Measurements from ENCODE around the gene SEPTIN14.
"Not testable (repeated sequence)": the region's sequence is repeated elsewhere in the genome, so short reads cannot be mapped to it uniquely, and the experiment has no call there.

SEPTIN14 gene

DNA sequence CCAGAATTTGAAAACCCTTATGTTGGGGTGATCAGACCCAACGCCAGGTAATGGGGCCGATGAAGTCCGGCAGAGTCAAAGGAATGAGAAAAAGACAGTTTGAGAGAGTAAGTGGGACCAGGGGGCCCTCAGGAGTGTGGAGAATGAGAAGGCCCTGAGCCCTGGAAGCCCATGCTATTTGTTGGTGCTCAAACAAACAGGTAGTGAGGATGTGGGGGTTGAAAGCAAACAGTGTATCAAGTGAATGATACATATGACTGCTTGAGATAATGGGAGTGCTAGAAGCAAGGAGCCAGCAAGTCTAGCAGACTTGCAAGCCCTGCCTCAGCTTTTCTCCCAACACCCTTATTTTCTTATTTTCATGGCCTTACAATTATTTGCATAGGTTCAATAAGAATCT, 11.2 kb upstream of the SEPTIN14 start:
- Histone ChIP-seq H3K4me3 (ENCODE audit: extremely low read depth, insufficient read depth, low read length, poor library complexity, severe bottlenecking) (no peak overlapping the region), H3K4me1 (ENCODE audit: control insufficient read depth, insufficient read depth, low read length, poor library complexity, severe bottlenecking) (no peaks in the 10 kb centered on the region), H3K9me3 (ENCODE audit: control insufficient read depth, low read length) (no peaks in the 10 kb centered on the region), H3K27ac (ENCODE audit: low read depth, low read length, severe bottlenecking) (no peak overlapping the region), H3K36me3 (ENCODE audit: control insufficient read depth, insufficient read depth, low read length) (no peaks in the 10 kb centered on the region)
- WGBS, 2 experiments (ENCODE audit: insufficient coverage in 2 of 2) = 71 to 100% methylated on average over 2 to 3 of the region's 3 CpGs

DNA sequence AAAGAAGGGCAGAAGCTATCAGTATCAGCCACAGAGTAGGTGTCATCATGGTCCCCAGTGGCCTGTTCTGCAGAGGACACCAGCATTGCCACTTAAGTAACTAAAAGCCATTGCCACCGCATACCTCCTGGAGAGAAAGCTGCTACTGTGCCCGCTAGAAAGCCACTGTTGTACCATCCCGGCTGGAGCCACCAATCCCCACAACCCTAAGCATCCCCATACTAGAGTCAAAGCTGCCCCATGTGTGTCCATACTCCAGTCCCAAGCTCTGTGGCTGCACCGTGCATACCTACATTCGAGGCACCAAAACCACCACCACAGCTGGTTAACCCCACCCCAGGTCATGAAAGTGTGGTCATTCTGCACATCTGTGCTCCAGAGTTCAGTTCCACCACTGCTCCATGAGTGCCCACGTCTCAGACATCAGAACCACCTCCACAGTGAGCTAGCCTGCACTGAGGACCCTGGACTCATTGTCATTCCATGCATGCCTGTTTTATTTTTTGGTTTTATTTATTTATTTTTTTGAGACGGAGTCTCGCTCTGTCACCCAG, 9.5 kb upstream of the SEPTIN14 start:
- Histone ChIP-seq H3K4me3 (ENCODE audit: extremely low read depth, insufficient read depth, low read length, poor library complexity, severe bottlenecking) (no peak overlapping the region), H3K9me3 (ENCODE audit: control insufficient read depth, low read length) (peaks cover 6% of the 10 kb centered on the region), H3K27ac (ENCODE audit: low read depth, low read length, severe bottlenecking) (no peak overlapping the region), H3K4me1 (ENCODE audit: control insufficient read depth, insufficient read depth, low read length, poor library complexity, severe bottlenecking) (no peaks in the 10 kb centered on the region), H3K36me3 (ENCODE audit: control insufficient read depth, insufficient read depth, low read length) (no peaks in the 10 kb centered on the region)
- WGBS, 2 experiments (ENCODE audit: insufficient coverage in 2 of 2) = 83% methylated on average over 6 of the region's 8 CpGs

DNA sequence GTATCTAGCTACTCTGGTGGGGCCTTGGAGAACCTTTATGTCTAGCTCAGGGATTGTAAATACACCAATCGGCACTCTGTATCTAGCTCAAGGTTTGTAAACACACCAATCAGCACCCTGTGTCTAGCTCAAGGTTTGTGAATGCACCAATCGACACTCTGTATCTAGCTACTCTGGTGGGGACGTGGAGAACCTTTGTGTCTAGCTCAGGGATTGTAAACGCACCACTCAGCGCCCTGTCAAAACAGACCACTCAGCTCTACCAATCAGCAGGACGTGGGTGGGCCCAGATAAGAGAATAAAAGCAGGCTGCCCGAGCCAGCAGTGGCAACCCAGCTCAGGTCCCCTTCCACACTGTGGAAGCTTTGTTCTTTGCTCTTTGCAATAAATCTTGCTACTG, 6.4 kb upstream of the SEPTIN14 start:
- H3K36me3 ChIP-seq (ENCODE audit: control insufficient read depth, insufficient read depth, low read length); H3K27ac ChIP-seq (ENCODE audit: low read depth, low read length, severe bottlenecking); H3K9me3 ChIP-seq (ENCODE audit: control insufficient read depth, low read length); H3K4me3 ChIP-seq (ENCODE audit: extremely low read depth, insufficient read depth, low read length, poor library complexity, severe bottlenecking); H3K4me1 ChIP-seq (ENCODE audit: control insufficient read depth, insufficient read depth, low read length, poor library complexity, severe bottlenecking): not testable (repeated sequence)
- WGBS, 2 experiments (ENCODE audit: insufficient coverage in 2 of 2) = 82 to 93% methylated on average over 4 to 5 of the region's 7 CpGs

DNA sequence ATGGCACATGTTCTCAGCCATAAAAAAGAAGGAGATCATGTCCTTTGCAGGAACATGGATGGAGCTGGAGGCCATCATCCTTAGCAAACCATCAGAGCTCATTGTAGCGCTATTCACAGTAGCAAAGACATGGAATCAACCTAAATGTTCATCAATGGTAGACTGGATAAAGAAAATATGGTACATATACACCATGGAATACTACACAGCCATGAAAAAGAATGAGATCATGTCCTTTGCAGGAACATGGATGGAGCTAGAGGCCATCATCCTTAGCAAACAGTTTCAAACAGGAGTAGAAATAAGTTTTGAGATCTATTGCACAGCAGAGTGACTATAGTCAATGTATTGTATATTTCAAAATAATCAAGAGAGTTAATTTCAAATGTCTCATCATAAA, 17.4 kb downstream of the SEPTIN14 start:
- H3K4me1 ChIP-seq (ENCODE audit: control insufficient read depth, insufficient read depth, low read length, poor library complexity, severe bottlenecking); H3K27ac ChIP-seq (ENCODE audit: low read depth, low read length, severe bottlenecking); H3K9me3 ChIP-seq (ENCODE audit: control insufficient read depth, low read length); H3K36me3 ChIP-seq (ENCODE audit: control insufficient read depth, insufficient read depth, low read length); H3K4me3 ChIP-seq (ENCODE audit: extremely low read depth, insufficient read depth, low read length, poor library complexity, severe bottlenecking): not testable (repeated sequence)
- no CpG with 5 or more reads among the region's 1 CpG for WGBS, 2 experiments (ENCODE audit: insufficient coverage in 2 of 2)

DNA sequence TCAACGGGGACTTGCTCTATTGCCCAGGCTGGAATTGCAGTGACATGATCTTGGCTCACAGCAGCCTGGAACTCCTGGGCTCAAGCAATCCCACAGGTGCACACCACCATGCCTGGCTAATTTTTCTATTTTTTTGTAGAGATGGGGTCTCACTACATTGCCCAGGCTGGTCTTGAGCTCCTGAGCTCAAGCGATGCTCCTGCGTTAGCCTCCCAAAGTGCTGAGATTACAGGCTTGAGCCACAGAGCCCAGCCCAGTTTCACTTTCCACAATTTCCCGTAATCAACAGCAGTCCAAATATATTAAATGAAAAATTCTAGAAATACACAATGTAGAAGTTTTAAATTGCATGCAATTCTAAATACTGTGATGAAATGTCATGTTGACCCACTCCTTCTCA, 24.0 kb downstream of the SEPTIN14 start:
- H3K4me3 ChIP-seq (ENCODE audit: extremely low read depth, insufficient read depth, low read length, poor library complexity, severe bottlenecking) = no peak overlapping the region
- H3K9me3 ChIP-seq (ENCODE audit: control insufficient read depth, low read length) = no peaks in the 10 kb centered on the region
- H3K27ac ChIP-seq (ENCODE audit: low read depth, low read length, severe bottlenecking) = no peak overlapping the region
- H3K36me3 ChIP-seq (ENCODE audit: control insufficient read depth, insufficient read depth, low read length) = no peaks in the 10 kb centered on the region
- 93 to 95% methylated on average over 3 of the region's 4 CpGs for whole genome bisulfite sequencing, 2 experiments (ENCODE audit: insufficient coverage in 2 of 2)
- H3K4me1 ChIP-seq (ENCODE audit: control insufficient read depth, insufficient read depth, low read length, poor library complexity, severe bottlenecking) = no peaks in the 10 kb centered on the region

DNA sequence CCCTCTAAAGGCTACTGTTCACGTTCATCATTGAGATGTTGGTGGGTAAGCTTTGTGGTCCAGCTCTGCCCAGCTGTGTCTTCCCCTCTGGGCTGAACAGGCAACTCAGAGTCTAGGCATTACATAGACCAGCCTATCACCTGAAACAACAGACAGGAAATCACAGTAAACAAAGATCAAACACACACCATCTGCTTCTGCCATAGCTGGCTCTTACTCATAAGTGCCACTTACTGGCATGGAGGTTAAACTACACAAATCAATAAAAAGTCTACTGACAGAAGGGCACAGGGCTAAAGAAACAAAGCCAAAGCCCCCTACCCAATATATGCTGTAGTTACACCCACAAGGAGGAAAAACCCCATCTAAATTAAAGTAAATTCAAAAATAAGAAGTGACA, 35.0 kb downstream of the SEPTIN14 start:
- WGBS, 2 experiments (ENCODE audit: insufficient coverage in 2 of 2) = 60% methylated on average over 1 of the region's 1 CpG; no CpG with 5 or more reads in 1 of the 2 experiments
- peaks cover 20% of the 10 kb centered on the region for H3K9me3 ChIP-seq (ENCODE audit: control insufficient read depth, low read length)
- H3K4me1 ChIP-seq (ENCODE audit: control insufficient read depth, insufficient read depth, low read length, poor library complexity, severe bottlenecking) = no peaks in the 10 kb centered on the region
- no peak overlapping the region for H3K4me3 ChIP-seq (ENCODE audit: extremely low read depth, insufficient read depth, low read length, poor library complexity, severe bottlenecking)
- H3K36me3 ChIP-seq (ENCODE audit: control insufficient read depth, insufficient read depth, low read length) = no peaks in the 10 kb centered on the region
- H3K27ac ChIP-seq (ENCODE audit: low read depth, low read length, severe bottlenecking) = no peak overlapping the region

DNA sequence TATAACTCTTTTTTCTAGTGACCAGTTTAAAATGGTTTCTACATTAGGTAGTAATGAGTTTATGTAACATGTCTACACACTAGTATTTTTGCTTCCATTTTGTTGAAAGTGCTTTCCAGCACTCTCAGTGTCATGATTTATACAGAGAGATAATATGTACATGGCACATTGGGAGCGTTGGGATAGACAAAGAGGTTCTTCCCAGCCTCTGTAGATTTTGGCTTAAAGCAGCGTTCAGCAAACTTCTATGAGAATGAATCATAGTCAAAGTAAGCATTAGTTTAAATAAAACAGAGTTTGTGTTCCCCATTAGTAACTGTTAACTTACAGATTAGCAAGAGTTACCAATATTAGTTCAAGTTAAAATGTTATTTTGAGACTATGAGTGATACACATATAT, 43.9 kb downstream of the SEPTIN14 start:
- Histone ChIP-seq H3K27ac (ENCODE audit: low read depth, low read length, severe bottlenecking) (no peak overlapping the region), H3K9me3 (ENCODE audit: control insufficient read depth, low read length) (peaks cover 24% of the 10 kb centered on the region), H3K4me3 (ENCODE audit: extremely low read depth, insufficient read depth, low read length, poor library complexity, severe bottlenecking) (no peak overlapping the region), H3K4me1 (ENCODE audit: control insufficient read depth, insufficient read depth, low read length, poor library complexity, severe bottlenecking) (no peaks in the 10 kb centered on the region), H3K36me3 (ENCODE audit: control insufficient read depth, insufficient read depth, low read length) (no peaks in the 10 kb centered on the region)
- WGBS, 2 experiments (ENCODE audit: insufficient coverage in 2 of 2) = no CpG with 5 or more reads among the region's 2 CpGs

DNA sequence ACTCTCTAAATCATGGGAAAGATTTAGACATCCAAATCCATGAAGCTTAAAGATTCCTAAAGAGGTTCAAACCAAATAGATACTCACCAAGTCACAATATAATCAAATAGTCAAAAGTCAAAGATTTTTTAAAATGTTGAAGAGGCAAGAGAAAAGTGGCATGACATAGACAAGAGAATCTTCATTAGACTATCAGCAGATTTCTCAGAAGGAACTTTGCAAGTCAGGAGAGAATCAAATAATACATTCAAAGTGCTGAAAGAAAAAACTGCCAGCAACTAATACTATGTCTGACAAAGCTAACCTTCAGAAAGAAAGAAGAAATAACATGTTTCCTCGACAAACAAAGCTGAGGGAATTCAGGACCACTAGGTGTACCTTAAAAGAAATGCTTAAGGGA, 65.3 kb downstream of the SEPTIN14 start:
- not testable (repeated sequence) for H3K4me3 ChIP-seq (ENCODE audit: extremely low read depth, insufficient read depth, low read length, poor library complexity, severe bottlenecking); H3K4me1 ChIP-seq (ENCODE audit: control insufficient read depth, insufficient read depth, low read length, poor library complexity, severe bottlenecking); H3K27ac ChIP-seq (ENCODE audit: low read depth, low read length, severe bottlenecking); H3K36me3 ChIP-seq (ENCODE audit: control insufficient read depth, insufficient read depth, low read length)
- peaks cover 14% of the 10 kb centered on the region for H3K9me3 ChIP-seq (ENCODE audit: control insufficient read depth, low read length)
- WGBS, 2 experiments (ENCODE audit: insufficient coverage in 2 of 2) = 40 to 57% methylated on average over 1 of the region's 1 CpG

DNA sequence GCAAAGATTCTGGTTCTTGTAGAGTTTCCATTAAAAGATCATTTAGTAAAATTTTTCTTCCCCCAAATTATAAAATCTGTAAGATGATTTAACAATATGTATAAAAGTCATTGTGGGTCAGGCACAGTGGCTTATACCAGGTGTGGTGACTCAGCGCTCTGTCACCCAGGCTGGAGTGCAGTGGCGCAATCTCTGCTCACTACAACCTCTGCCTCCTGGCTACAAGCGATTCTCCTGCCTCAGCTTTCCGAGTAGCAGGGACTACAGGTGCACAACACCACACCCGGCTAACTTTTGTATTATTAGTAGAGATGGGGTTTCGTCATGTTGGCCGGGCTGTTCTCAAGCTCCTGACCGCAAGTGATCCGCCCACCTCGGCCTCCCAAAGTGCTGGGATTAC, 68.0 kb downstream of the SEPTIN14 start:
- H3K27ac ChIP-seq (ENCODE audit: low read depth, low read length, severe bottlenecking) = no peak overlapping the region
- WGBS, 2 experiments (ENCODE audit: insufficient coverage in 2 of 2) = 90 to 94% methylated on average over 3 to 8 of the region's 10 CpGs
- no peak overlapping the region for H3K4me3 ChIP-seq (ENCODE audit: extremely low read depth, insufficient read depth, low read length, poor library complexity, severe bottlenecking)
- H3K9me3 ChIP-seq (ENCODE audit: control insufficient read depth, low read length) = peaks cover 14% of the 10 kb centered on the region
- H3K4me1 ChIP-seq (ENCODE audit: control insufficient read depth, insufficient read depth, low read length, poor library complexity, severe bottlenecking) = no peaks in the 10 kb centered on the region
- H3K36me3 ChIP-seq (ENCODE audit: control insufficient read depth, insufficient read depth, low read length) = no peaks in the 10 kb centered on the region

DNA sequence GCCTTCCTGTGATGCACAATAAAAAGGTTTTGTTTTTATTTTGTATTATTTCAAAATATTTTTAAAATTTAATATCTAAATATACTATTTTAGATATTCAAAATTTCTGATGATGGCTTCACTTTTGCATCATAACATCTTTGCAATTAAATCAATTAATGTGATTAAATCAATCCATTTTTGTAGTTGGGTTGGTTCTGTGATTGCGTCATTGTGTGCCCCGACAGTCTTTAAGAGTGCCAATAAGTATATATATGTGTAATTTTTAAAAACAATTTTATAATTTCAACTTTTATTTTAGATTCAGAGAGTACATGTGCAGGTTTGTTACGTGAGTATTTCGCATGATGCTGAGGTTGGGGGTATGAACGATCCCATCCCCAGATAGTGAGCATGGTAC, 70.5 kb downstream of the SEPTIN14 start:
- Histone ChIP-seq H3K4me1 (ENCODE audit: control insufficient read depth, insufficient read depth, low read length, poor library complexity, severe bottlenecking) (no peaks in the 10 kb centered on the region), H3K27ac (ENCODE audit: low read depth, low read length, severe bottlenecking) (no peak overlapping the region), H3K9me3 (ENCODE audit: control insufficient read depth, low read length) (no peaks in the 10 kb centered on the region), H3K4me3 (ENCODE audit: extremely low read depth, insufficient read depth, low read length, poor library complexity, severe bottlenecking) (no peak overlapping the region), H3K36me3 (ENCODE audit: control insufficient read depth, insufficient read depth, low read length) (no peaks in the 10 kb centered on the region)
- WGBS, 2 experiments (ENCODE audit: insufficient coverage in 2 of 2) = 80% methylated on average over 2 of the region's 5 CpGs; no CpG with 5 or more reads in 1 of the 2 experiments

DNA sequence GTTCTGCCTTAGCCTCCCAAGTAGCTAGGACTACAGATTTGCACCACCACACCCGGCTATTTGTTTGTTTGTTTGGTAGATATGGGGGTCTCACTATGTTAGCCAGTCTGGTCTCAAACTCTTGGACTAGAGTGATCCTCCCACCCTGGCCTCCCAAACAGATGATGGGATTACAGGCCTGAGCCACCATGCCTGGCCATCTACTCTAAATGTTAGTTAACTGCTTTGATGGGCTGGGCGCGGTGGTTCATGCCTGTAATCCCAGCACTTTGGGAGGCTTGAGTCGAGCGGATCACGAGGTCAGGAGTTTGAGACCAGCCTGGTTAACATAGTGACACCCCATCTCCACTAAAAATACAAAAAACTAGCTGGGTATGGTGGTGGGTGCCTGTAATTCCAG, 74.8 kb downstream of the SEPTIN14 start:
- no peaks in the 10 kb centered on the region for H3K9me3 ChIP-seq (ENCODE audit: control insufficient read depth, low read length)
- H3K27ac ChIP-seq (ENCODE audit: low read depth, low read length, severe bottlenecking) = no peak overlapping the region
- no peaks in the 10 kb centered on the region for H3K4me1 ChIP-seq (ENCODE audit: control insufficient read depth, insufficient read depth, low read length, poor library complexity, severe bottlenecking)
- 92% methylated on average over 2 of the region's 6 CpGs; no CpG with 5 or more reads in 1 of the 2 experiments for WGBS, 2 experiments (ENCODE audit: insufficient coverage in 2 of 2)
- H3K36me3 ChIP-seq (ENCODE audit: control insufficient read depth, insufficient read depth, low read length) = no peaks in the 10 kb centered on the region
- H3K4me3 ChIP-seq (ENCODE audit: extremely low read depth, insufficient read depth, low read length, poor library complexity, severe bottlenecking) = no peak overlapping the region
